UCSD-AML1 (cell line): ENCODE data around the gene CD8B.
A peak's percentile ranks its signal among the peaks of the same experiment; 100 is the strongest.
"Not testable (repeated sequence)": the region's sequence is repeated elsewhere in the genome, so short reads cannot be mapped to it uniquely, and the experiment has no call there.

Experiments
- DNase-seq: peaks from one replicate; lab custom pipeline; 2025; ENCODE audit not compliant: unreplicated experiment; lab: John Stamatoyannopoulos, UW

The CD8B gene

DNA sequence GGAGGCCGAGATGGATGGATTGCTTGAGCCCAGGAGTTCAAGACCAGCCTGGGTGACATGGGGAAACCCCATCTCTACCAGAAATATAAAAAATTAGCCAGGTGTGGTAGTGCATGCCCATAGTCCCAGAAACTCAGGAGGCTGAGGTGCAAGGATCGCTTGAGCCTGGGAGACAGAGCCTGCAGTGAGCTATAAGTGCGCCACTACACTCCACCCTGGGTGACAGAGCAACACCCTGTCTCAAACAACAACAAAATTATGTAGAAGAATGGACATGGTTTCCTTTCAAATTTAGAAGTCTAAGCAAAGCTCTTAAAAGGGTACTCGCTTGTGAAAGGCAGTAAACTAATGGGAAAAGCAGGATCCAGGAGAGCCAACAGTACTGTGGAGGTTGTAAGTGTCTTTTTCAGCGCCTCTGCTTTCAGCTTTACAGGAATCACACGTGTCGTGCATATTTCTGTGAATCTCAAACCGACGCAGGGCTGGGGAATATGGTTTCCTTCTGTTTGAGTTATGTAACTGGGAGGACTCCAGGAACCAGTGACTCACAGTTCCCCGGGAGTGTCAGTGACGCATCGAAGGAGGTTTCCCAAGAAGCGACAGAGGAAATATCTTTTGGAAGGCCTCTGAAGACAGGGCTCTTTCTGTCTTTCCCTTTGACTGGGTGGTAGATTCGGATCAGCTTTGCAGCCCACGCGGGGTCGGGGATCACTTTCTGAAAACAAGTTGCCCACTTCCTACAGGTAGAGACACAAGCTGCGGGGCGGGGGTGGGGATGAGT is 24.6 kb downstream of the CD8B start:
- peak; percentile 40 for DNase-seq

DNA sequence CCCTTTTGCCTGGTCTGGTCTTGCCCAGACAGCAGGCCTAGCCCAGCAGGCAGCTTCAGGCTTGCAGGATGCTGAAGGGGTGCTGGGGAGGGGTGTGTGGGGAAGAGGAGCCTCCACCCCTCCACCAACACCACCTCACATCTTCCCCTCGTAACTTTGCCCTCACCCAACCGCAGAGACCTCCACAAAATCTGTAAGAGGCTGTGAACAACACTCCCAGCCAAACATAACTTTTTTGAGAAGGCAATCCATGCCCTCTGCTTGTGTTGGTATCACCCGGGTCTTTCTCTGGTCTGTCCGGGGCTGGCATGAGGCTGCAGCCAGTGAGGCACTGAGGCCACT is 26.2 kb downstream of the CD8B start:
- not testable (repeated sequence) for DNase-seq

DNA sequence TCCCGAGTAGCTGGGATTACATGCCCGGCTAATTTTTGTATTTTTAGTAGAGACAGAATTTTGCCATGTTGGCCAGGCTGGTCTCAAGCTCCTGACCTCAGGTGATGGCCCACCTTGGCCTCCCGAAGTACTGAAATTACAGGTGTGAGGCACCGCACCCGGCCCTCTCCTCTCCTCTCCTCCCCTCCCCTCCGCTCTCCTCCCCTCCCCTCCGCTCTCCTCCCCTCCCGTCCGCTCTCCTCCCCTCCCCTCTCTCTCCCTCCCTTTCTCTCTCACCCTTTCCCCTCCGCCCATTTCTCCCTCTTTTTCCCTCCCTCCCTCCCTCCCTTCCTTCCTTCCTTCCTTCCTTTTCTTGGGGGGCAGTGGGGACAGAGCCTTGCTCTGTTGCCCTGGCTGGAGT is 28.4 kb downstream of the CD8B start:
- no peak for DNase-seq

DNA sequence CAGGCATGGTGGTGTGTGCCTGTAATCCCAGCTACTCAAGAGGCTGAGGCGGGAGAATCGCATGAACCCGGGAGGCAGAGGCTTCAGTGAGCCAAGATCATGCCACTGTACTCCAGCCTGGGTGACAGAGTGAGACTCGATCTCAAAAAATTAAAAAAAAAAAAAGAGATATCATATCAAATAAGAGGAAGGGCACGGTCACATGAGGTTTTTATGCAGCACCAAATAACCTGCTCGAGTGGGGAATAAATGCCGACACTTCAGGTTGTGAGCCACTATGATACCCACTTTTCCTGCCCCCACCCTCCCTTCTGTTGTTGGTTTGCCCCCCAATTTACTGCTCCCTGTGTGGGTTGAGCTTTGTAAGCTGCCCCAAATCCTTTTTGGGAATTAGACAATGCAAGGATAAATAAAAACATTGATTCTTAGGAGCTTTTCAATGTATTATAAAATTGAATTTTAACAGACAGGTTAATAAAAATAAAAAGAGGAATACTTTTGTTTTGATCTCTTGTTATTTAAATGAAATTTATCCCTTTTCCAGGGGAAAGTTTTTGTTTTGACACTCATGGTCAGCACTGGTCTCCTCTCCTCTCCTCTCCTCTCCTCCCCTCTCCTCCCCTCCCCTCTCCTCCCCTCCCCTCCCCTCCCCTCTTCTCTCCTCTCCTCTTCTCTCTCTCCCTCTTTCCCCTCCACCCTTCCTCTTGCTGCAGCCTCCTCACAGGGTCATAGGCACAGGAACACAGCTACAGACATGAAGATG is 29.2 kb downstream of the CD8B start:
- no peak for DNase-seq

DNA sequence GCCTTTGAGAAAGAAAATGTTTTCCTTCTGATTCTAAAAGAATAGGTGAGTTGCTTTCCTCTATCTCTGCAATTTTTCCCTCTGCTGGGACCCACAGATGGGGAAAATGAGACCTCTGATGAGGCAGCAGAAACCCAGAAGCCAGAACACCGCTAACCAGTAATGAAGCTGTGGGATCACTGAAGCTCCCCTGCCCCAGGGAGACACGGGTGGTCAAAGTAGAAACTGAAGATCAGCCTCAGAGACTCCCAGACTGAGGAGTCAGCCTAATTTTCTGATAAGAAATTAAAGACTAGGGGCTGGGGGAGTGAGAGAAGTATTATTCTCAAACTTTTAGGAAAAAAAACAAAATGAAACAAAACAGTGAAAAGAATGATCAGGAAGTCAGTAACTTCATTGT is 30.1 kb downstream of the CD8B start:
- DNase-seq = no peak

DNA sequence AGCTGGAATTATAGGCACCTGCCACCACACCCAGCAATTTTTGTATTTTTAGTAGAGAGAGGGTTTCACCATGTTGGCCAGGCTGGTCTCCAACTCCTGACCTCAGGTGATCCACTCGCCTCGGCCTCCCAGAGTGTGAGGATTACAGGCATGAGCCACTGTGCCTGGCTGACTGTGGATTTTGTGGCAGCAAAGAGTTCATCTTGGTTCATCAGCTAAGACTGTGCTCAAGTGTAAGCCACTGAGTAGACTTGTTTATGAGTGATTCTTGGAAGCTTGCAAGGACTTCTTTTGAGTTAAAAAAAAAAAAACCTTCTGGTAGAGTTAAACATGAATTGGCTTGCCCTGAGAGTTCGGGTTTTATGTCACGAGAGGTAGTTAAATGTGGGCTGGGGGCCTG is 34.7 kb downstream of the CD8B start:
- DNase-seq = no peak

DNA sequence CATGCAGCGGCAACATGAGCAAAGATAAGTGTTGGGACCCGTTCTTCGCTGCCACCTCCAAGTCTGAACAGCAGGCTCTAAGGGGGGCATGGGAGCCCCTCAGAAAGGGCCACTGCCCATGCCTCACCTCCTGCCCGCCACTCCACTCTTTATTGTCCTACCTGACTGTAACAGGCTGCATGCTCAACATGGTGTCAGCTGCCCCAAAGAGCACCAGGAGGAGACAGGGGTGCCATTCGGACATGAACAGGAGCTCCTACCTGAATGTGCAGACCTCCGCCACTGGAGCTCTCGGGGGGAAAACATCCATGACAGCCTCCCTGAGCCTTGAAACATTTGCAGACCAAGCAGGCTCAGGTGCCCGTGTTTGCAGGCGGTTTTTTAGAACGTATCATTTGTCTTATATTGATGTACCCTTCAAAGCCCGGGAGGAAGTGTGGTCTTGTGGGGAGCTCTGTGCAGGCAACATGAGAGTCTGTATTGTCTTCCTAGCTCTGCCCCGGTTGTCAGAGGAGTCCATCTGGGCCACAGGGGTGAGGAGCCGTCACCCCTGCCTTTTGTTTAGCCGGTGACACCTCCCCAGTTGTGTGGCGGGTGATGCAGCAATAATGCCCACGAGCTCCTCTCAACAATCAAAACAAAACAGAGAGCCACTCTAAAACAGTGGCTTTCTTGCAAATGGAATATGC is 35.8 kb downstream of the CD8B start:
- DNase-seq = no peak

DNA sequence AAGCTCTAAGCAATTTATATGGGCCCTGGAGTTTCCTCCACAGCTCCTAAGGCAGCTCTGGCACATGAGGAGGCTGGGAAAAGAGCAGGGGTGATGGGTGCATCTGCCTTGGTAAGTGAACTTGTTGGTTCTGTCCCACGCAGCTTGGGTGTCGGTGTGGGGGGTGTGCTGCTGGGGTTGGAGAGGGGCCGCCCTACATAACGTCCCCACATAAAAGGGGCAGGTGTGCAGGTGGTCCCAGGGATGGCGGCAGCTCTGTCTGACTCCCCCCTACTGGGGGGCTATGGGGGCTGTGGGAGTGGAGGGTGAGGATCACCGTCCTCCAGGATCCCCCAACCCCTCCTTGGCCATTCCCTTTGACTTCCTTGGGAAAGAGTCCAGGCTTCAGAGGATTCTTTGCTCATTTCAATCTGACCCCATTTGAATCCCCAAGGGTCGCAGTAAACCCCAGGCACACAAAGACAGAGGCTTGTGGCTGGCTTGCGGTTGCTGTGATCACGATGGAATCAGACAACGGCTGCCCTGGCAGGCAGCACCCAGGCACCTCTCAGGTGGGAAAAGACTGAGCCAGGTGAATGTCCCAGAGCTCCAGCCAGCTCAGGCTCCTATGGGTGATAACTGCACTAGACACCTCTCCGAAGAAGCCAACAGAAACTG is 36.5 kb downstream of the CD8B start:
- no peak for DNase-seq

DNA sequence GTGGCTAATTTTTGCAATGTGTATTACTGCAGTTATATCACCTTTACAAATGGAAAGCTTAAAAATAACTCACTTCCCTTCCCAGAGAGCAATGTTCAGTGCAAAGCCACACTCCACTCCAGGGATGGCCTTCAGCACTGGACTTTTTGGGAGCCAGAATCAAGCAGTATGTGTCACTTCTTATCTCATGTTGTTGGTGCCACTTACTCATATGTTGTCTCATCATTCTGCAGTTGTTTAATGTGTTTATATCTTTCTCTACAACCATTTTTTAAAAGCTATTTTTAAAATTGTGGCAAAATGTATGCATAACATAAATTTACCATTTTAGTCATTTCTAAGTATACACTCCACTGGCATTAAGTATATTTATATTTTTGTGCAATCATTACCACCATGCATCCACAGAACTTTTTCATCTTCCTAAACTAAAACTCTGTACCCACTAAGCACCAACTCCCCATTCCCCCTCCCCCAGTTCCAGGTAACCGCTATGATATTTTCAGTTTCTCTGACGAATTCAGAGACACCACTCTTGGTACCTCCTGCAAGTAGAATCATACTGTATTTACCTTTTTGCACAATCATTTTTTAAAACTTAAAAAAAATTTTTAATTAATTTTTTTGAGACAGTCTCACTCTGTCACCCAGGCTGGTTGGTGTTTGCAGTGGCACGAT is 38.9 kb downstream of the CD8B start:
- DNase-seq = no peak

DNA sequence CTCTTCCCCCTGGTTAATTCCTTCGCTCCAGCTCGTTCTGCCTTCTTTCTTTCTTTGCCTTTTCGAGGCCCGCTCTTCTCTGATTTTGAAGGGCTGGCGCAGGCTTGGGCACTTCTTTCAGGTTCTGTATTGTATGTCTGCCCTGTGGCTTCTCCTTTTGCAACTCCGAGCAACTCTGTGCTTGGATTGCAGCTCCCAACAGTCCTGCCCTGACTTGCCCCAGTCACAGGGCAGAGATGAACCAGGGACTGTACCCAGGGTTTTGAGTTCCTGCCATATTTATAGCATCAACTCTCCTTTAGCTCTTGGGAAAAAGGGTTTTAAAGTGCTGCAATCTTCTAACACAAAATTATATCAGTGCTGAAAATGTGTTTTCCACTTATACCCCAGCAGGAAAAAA is 39.8 kb downstream of the CD8B start:
- DNase-seq = no peak

DNA sequence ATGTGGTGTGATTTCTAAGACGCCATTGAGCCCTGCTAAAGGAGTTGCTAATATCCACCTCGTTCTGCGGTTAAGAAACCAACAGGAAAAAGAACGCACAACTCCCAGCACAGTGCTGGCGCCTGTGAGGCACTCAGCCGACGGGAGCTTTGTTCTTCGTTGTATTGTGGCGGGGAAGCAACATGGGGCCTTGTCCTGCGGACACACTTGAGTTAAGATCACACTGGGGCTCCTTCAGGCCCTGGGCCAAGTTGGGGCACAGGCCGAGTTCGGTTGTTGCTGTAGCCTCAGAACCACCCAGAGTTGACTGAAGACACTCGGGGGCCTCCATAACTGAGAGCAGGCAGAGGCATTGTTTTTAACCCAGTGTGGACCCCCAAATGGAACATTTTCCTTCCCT is 40.4 kb downstream of the CD8B start:
- no peak for DNase-seq

DNA sequence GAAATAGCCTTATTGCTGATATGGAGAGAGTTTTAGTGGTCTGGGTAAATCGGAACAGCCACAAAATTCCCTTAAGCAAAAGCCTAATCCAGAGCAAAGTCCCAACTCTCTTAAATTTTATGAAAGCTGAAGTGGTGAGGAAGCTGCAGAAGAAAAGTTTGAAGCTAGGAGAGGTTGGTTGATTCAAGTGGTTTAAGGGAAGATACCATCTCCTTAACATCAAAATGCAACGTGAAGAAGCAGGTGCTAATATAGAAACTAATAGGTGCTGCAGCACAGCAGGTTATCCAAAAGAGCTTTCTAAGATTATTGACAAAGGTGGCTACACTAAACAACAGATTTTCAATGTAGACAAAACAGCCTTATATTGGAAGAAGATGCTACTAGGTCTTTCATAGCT is 42.7 kb downstream of the CD8B start:
- no peak for DNase-seq

DNA sequence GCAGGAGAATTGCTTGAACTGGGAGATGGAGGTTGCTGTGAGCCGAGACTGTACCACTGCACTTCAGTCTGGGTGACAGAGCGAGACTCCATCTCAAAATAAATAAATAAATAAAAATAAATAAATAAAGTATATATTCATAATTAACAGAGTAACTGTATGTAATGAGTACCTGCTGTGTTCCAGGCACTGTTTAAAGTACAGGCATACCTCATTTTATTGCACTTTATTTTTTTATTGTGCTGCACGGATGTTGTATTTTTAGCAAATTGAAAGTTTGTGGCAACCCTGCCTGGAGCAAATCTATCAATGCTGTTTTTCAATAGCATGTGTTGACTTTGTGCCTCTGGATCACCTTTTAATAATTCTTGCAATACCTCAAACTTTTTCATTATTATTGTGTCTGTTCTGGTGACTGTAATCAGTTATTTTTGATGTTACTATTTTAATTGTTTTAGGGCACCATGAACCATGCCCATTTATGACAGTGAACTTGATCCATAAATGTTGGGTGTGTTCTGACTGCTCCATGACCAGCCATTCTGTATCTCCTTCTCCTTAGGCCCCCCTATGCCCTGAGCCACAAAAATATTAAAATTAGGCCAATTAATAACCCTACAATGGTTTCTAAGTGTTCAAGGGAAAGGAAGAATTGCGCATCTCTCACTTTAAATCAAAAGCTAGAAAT is 43.4 kb downstream of the CD8B start:
- no peak for DNase-seq

DNA sequence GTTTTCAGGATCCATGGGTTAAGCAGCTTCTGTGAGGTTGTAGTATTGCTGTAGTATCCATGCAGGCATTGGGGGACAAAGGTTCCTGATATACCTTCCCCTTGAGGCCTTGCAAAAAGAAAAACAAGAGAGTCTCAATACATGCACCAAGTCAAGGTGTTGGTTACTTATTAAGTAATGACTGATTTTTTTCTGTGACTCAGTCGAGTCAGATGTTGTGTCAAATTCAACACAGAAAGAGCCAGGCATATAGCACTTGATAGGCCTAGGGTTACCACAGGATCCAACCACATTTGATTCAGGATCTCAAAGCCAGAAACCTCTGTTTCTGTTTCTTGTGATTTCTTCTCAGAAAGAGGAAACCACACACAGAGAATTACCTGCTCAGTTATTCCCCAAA is 46.1 kb downstream of the CD8B start:
- no peak for DNase-seq

DNA sequence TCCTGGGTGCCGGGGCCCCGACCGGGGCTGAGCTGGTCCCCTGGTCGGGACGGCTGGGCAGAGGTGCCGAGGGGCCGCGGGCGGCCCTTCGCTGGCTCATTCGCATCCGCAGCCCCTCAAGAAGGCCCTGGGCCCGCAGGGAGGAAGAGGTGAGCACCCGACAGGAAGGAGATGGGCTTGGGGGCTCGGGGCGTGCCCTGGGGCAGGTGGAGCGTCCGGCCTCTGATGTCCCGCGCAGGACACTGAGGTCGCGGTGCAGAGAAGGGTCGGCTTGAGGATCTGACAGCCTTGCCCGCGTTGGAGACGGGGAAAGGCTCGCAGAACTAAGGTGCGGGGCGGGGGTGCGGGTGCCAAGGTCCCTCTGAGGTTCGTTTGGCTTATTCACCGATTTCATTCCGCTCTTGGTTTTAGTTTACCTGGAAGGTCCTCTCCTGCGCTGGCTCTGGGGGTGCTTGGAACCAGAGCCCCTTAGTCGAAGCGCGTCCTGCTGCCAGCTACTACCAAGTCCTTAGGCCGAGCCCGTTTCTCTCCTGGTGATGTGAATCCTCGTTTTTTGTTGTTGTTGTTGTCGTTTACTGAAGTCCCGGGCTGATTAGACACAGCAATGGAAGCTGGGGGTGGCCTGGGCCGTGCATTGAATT is 52.1 kb downstream of the CD8B start:
- no peak for DNase-seq

DNA sequence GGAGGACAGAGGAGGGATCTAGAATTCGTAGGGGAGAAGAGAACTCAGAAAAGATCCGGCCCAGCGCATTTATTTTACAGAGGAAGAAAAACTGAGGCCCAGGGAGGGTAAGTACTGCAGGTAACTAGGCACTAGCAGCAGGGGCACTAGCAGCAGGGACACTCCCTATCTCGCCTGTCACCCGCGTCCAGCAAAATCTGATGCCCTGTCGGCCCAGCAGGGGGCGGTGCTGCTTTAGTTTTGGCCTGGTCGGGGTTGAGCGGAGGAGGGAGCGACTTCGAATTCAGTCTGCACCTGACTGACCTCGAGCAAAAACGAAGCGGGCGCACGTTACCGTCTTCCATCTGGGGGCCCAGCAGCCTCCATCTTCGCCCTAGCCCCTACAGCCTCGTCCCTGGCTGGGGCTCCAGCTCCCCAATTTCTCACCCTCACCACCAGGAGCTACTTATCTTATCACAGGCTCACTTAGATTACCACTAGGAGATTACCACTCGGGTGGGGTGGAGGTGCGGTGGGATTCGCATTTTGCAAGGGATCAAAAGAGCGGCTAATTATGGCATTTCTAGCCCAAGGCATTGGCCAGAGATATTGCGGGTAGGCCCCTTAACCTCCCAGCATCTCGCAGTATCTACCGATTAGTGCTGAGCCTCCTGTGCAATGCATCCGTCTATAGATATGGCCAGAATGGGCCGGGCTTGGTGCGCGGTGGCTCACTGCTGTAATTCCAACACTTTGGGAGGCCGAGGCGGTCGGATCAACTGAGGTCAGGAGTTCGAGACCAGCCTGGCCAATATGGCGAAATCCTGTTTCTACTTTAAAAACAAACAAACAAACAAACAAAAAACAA is 53.1 kb downstream of the CD8B start:
- peak; percentile 87 for DNase-seq

DNA sequence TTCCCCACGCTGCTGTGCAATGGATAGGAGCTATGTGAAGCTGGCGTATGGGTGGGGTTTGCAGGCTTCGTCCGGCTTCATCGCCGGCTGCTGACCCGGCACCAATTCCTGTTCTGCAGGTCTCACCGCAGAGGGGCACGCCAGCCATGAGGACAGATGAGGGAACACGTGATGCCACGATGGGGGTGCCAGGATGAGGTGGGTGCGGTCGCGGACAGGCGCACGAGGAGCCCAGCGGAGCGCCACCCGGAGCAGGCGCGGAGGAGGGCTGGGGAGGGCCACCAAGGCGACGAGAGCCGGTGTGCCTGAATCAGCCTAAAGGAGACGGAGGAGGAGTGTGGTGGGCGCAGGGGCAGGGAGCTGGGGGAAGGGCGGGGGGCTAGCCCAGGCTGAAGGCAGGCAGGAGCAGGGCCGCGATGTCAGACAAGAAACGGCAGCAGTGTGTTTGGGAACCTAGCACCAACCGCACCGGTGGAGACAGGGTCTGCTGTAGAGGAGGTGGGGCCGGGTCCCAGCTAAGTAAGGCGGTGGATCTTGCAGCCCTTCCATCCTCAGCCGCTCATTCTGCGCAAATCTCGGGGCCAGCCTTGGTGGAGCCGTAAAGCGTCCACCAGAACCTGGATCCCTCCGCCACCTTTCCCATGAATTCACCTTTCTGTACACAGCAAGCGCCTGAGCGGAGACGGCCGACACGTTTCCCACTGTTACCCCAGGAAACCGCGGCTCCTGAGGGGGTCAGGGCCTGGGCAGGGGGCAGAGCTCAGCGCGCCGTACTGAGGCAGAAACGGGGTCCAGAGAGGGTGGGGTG is 54.0 kb downstream of the CD8B start:
- no peak for DNase-seq

DNA sequence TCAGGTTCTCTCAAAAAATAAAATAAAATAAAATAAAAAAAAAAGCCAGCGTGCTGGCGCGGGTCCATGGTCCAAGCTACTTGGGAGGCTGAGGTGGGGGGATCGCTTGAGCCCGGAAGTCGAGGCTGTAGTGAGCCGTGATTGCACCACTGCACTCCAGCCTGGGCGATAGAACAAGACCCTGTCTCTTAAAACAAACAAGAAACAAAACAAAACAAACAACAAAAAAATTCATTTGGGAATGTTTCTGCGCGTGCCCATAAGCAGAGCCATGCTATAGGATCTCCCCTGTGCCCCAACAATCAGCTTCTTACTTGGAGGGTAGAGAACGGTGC is 54.6 kb downstream of the CD8B start:
- DNase-seq = no peak
